Omental fat pad (tissue), 4 donors: ENCODE data around the gene GTF2A2. TPM values are rescaled to one million over a fixed set of nuclear protein-coding genes. Genes with fewer than 3 reads are reported as not detected.

Experiments
- ATAC-seq: fragments of 150-250 bp; one replicate; pipeline ENCODE4 v1.9.1; 2016; ENCODE audit warnings: mild to moderate bottlenecking, moderate library complexity; ENCODE audit not compliant: low FRiP score
- DNase-seq: peaks from one replicate; pipeline ENCODE4 v3.0.0-alpha.2; 2019; ENCODE audit warnings: low spot score
- total RNA-seq, 4 donors: library from RNA; depleted of rRNA; stranded (reverse); fragments of >200 nt; gene quantifications; one replicate each; pipeline ENCODE4 v1.1.0, GENCODE V29; 2016
- TF ChIP-seq, protein P1 (sequence below), 3 donors: fragments of 450-650 bp; IDR thresholded peaks; one replicate each; pipeline ENCODE4 v1.5.1; 2016 to 2017; ENCODE audit warnings: antibody characterized with exemption in 3 of 3, mild to moderate bottlenecking in 3 of 3, moderate library complexity in 2 of 3

The GTF2A2 gene
- total RNA-seq, 4 donors from 2014 or later, result 22.4 to 38.6 (median 28.7) TPM

- TF ChIP-seq, protein P1, sequence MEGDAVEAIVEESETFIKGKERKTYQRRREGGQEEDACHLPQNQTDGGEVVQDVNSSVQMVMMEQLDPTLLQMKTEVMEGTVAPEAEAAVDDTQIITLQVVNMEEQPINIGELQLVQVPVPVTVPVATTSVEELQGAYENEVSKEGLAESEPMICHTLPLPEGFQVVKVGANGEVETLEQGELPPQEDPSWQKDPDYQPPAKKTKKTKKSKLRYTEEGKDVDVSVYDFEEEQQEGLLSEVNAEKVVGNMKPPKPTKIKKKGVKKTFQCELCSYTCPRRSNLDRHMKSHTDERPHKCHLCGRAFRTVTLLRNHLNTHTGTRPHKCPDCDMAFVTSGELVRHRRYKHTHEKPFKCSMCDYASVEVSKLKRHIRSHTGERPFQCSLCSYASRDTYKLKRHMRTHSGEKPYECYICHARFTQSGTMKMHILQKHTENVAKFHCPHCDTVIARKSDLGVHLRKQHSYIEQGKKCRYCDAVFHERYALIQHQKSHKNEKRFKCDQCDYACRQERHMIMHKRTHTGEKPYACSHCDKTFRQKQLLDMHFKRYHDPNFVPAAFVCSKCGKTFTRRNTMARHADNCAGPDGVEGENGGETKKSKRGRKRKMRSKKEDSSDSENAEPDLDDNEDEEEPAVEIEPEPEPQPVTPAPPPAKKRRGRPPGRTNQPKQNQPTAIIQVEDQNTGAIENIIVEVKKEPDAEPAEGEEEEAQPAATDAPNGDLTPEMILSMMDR (IDR thresholded peaks at IDR 0.05), result no peak
- ATAC-seq (no peak), DNase-seq (no peak)
Observed at GRCh38 chr15:59591356-59591755, 66.0 kb downstream of the GTF2A2 start.

GRCh38 chr15:59590027-59590426 lies 67.3 kb downstream of the GTF2A2 start:
- no peak for ATAC-seq

More at GRCh38 chr15:59590027-59590426, 67.3 kb downstream of the GTF2A2 start:
- TF ChIP-seq, protein P1 (IDR thresholded peaks at IDR 0.05), result no peak
- DNase-seq, result no peak

Other genes starting within 250 kb of the GTF2A2 start
- under 1 TPM in 3 of 4 donors, not detected in 1; 0.38 to 0.93 (median 0.72) TPM for gene FAM81A, start 219.3 kb downstream of the GTF2A2 start, total RNA-seq
- not detected for gene GCNT3, start 45.7 kb downstream of the GTF2A2 start, total RNA-seq
- gene BNIP2, start 31.8 kb upstream of the GTF2A2 start, total RNA-seq, result 100 to 1,000 TPM; 102 to 162 (median 132) TPM